LNCAP (cell line): ENCODE results near the gene GIGYF1.

Experiments used
- TF ChIP-seq, protein P1 (sequence below): fragments of 450-650 bp; IDR thresholded peaks from 2 replicates; pipeline ENCODE4 v1.5.1; 2017; ENCODE audit warnings: mild to moderate bottlenecking

GIGYF1 gene, protein sequence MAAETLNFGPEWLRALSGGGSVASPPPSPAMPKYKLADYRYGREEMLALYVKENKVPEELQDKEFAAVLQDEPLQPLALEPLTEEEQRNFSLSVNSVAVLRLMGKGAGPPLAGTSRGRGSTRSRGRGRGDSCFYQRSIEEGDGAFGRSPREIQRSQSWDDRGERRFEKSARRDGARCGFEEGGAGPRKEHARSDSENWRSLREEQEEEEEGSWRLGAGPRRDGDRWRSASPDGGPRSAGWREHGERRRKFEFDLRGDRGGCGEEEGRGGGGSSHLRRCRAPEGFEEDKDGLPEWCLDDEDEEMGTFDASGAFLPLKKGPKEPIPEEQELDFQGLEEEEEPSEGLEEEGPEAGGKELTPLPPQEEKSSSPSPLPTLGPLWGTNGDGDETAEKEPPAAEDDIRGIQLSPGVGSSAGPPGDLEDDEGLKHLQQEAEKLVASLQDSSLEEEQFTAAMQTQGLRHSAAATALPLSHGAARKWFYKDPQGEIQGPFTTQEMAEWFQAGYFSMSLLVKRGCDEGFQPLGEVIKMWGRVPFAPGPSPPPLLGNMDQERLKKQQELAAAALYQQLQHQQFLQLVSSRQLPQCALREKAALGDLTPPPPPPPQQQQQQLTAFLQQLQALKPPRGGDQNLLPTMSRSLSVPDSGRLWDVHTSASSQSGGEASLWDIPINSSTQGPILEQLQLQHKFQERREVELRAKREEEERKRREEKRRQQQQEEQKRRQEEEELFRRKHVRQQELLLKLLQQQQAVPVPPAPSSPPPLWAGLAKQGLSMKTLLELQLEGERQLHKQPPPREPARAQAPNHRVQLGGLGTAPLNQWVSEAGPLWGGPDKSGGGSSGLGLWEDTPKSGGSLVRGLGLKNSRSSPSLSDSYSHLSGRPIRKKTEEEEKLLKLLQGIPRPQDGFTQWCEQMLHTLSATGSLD (N-terminal part only)

DNA sequence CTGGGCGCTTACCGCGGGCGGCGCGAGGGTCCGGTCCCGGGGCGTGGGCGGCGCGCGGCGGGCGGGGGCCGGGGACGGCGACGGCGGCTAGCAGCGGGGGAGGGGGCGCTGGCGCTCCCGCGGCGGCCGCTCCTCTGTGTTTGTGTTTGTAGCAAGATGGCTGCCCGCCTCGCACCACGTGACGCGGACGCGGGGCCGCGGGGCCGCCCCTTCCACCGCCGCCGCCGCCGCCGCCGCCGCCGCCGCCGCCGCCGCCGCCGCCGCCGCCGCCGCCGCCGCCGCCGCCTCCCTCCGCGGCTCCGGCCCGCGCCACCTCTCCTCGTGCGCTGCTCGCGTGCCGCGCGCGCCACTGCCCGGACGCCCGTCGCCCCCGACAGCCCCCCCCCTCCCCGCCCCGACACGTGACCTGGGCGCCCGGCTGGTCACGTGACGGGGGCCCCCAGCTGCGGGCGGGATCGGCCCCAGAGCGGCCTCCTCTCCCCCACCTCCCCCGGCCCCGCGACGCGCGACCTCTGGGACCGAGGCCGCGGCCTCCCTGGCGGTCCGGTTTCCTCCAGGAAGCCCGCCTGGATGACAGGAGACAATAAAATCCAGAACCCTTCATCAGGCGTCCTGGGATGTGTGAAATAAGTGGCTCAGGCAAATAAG lies at the start of gene GIGYF1:
Gene GIGYF1 (minus strand): TSS at position 153 of the 648 bp plus-strand sequence. CDS start 6,012 bp downstream, outside the sequence.
- TF ChIP-seq, protein P1, sequence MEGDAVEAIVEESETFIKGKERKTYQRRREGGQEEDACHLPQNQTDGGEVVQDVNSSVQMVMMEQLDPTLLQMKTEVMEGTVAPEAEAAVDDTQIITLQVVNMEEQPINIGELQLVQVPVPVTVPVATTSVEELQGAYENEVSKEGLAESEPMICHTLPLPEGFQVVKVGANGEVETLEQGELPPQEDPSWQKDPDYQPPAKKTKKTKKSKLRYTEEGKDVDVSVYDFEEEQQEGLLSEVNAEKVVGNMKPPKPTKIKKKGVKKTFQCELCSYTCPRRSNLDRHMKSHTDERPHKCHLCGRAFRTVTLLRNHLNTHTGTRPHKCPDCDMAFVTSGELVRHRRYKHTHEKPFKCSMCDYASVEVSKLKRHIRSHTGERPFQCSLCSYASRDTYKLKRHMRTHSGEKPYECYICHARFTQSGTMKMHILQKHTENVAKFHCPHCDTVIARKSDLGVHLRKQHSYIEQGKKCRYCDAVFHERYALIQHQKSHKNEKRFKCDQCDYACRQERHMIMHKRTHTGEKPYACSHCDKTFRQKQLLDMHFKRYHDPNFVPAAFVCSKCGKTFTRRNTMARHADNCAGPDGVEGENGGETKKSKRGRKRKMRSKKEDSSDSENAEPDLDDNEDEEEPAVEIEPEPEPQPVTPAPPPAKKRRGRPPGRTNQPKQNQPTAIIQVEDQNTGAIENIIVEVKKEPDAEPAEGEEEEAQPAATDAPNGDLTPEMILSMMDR: no peak

DNA sequence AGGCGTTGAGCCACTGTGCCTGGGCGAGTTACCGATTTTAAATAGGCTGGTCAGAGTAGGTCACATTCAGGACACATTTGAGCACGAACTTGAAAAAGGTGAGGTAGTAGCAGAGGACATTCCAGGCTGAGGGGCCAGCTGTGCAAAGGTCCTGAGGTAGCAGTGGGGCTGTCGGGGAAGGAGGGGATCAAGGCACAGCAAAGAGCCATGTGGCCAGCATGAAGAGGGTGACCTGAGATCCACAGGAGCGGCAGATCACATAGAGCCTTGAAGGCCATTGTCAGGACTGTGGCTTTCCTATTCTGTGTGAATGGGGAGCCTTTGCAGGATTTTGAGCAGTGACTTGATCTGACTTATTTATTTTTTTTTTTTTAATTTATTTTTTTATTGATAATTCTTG lies 45.9 kb upstream of the GIGYF1 start:
- TF ChIP-seq, protein P1: no peak

DNA sequence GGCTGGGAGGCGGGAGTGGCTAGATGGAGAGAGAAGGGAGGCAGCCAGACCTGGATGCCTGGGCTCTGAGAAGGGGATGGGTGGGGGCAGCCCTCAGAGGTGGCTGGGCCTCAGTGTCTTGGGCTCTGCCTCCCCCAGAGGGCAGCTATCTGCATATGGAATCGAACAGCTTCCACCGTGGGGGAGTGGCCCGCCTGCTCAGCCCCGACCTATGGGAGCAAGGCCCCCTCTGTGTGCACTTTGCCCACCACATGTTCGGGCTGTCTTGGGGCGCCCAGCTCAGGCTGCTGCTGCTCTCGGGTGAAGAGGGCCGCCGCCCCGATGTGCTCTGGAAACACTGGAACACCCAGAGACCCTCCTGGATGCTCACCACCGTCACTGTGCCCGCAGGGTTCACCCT lies 42.6 kb upstream of the GIGYF1 start:
- TF ChIP-seq, protein P1: no peak

DNA sequence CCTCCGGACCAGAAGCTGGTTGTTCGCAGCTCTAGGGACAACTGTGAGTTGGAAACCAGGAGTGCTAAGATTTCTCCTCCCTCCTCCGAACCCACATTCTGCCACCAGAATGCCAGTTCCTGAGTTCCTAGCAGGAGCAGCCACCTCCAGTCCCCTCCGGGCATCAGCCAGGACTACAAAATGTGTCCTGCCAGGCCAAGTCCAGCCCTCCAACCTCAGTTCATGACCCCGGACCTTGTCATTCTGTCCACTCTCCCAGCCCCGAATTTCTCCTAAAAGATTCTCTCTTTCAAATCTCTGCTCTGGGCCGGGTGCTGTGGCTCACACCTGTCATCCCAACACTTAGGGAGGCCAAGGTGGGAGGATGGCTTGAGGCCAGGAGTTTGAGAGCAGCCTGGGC lies 41.7 kb upstream of the GIGYF1 start:
- TF ChIP-seq, protein P1: no peak

DNA sequence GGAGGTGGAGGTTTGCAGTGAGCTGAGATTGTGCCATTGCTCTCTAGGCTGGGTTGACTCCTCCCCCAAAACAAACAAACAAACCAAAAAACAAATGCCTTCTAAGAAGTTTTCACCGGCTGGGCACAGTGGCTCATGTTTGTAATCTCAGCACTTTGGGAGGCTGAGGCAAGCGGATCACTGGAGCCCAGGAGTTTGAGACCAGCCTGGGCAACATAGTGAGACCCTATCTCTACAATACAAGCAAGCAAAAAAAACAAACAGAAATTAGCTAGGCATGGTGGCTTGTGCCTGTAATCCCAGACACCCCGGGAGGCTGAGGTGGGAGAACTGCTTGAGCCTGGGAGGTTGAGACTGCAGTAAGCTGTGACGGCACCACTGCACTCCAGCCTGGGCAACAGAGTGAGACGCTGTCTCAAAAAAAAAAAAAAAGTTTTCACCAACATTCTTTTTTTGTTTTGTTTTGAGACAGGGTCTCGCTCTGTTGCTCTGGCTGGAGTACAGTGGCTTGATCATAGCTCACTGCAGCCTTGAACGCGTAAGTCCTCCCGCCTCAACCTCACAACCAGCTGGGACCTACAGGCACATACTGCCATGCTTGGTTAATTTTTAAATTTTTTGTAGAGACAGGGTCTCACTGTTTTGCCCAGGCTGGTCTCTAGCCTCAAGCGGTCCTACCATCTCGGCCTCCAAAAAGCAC lies 38.0 kb upstream of the GIGYF1 start:
- TF ChIP-seq, protein P1: no peak

DNA sequence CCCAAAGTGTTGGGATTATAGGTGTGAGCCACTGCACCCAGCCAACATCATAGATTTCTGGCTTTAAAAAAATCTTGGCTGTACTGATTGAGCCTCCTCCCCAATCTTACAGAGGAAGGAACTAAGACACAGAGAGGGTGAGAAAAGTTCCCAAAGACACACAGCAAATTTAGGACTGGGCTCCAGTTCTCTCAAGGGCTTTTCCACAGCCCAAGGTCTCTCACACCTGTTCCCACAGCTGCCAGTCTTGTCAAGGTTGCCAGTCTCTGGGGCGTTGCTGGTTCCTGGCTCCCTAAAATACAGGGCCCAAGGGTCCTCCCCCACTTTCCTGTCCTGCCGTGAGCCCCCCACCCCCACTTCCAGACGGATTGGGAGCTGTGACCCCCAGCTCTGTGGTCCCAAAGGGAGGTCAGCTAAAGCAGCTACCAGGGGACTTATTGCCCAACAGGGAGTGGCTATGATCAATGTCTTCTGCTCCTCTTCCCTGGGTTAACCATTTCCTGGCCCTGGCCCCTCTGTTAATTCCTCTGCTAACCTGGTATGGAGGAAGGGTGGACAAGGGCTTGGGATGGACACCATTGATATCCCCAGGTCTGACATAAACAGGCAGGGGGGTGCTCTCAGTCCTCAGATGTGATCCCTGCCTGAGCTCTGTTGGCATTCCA lies 36.2 kb upstream of the GIGYF1 start:
- TF ChIP-seq, protein P1: no peak
